Hepatocyte (in vitro differentiated cells): Measurements from ENCODE around the gene ERFL. TPM values are rescaled to one million over a fixed set of nuclear protein-coding genes. Genes with fewer than 3 reads are reported as not detected.

Source experiments
- DNase-seq: peaks from one replicate; pipeline ENCODE4 v3.0.0-alpha.2; 2016; ENCODE audit warnings: low spot score
- H2AFZ ChIP-seq: fragments of 200-600 bp; sonication (generic); 2 replicates; pipeline ENCODE4 v1.6.0; 2016; ENCODE audit warnings: antibody characterized with exemption, mild to moderate bottlenecking
- H3K27ac ChIP-seq: fragments of 200-600 bp; sonication (generic); 2 replicates; pipeline ENCODE4 v1.5.1; 2016; ENCODE audit warnings: mild to moderate bottlenecking
- H3K27me3 ChIP-seq: fragments of 200-600 bp; sonication (generic); 2 replicates; pipeline ENCODE4 v1.6.1; 2016
- H3K36me3 ChIP-seq: fragments of 200-600 bp; sonication (generic); replicated peaks from 2 replicates; pipeline ENCODE4 v1.5.1; 2016; ENCODE audit warnings: low read depth; ENCODE audit not compliant: insufficient read depth
- H3K4me1 ChIP-seq: fragments of 200-600 bp; sonication (generic); 2 replicates; pipeline ENCODE4 v1.5.1; 2016; ENCODE audit warnings: mild to moderate bottlenecking, moderate library complexity; ENCODE audit not compliant: insufficient read depth
- H3K4me2 ChIP-seq: fragments of 200-600 bp; sonication (generic); 2 replicates; pipeline ENCODE4 v1.6.0; 2016
- H3K4me3 ChIP-seq: fragments of 200-600 bp; sonication (generic); 2 replicates; pipeline ENCODE4 v1.5.1; 2016; ENCODE audit warnings: mild to moderate bottlenecking
- H3K79me2 ChIP-seq: fragments of 200-600 bp; sonication (generic); 2 replicates; pipeline ENCODE4 v1.6.0; 2017; ENCODE audit warnings: mild to moderate bottlenecking
- H3K9me2 ChIP-seq: fragments of 200-600 bp; sonication (generic); replicated peaks from 2 replicates; pipeline ENCODE4 v1.6.0; 2017; ENCODE audit warnings: mild to moderate bottlenecking; ENCODE audit not compliant: insufficient read depth
- H3K9me3 ChIP-seq: fragments of 200-600 bp; sonication (generic); 2 replicates; pipeline ENCODE4 v1.5.1; 2016; ENCODE audit warnings: low read depth, mild to moderate bottlenecking
- H4K20me1 ChIP-seq: fragments of 200-600 bp; sonication (generic); 2 replicates; pipeline ENCODE4 v1.6.0; 2016; ENCODE audit warnings: mild to moderate bottlenecking; ENCODE audit not compliant: insufficient read depth, poor library complexity, severe bottlenecking
- EZH2 ChIP-seq: fragments of 200-600 bp; sonication (generic); IDR thresholded peaks from 2 replicates; pipeline ENCODE4 v1.6.1; 2016; ENCODE audit warnings: antibody characterized with exemption, mild to moderate bottlenecking, borderline replicate concordance
- EZH2phosphoT487 ChIP-seq: fragments of 200-600 bp; sonication (generic); IDR thresholded peaks from one replicate; pipeline ENCODE4 v1.6.1; 2018; ENCODE audit warnings: antibody characterized with exemption, mild to moderate bottlenecking, low read depth, moderate library complexity; ENCODE audit not compliant: unreplicated experiment, severe bottlenecking
- WGBS: methylation state at CpG from one replicate; pipeline ENCODE4 v1.1.6; 2016; ENCODE audit warnings: low lambda C conversion rate; ENCODE audit errors: missing lambda C conversion rate; 5-methylcytosine and 5-hydroxymethylcytosine counted together
- polyA plus RNA-seq: library from polyadenylated mRNA; unstranded; fragments of >200 nt; fragmentation: Nextera tagmentation; extraction: Ambion mirVana; gene quantifications from 2 replicates; pipeline ENCODE4 v1.2.1, GENCODE V29; 2016
- total RNA-seq: library from RNA; depleted of rRNA; stranded (reverse); fragments of >200 nt; gene quantifications from 2 replicates; pipeline ENCODE4 v1.2.3, GENCODE V29; 2014
- TF ChIP-seq, protein P1 (sequence below): fragments of 200-600 bp; sonication (generic); IDR thresholded peaks from 2 replicates; pipeline ENCODE4 v1.5.1; 2016; ENCODE audit warnings: antibody characterized with exemption, mild to moderate bottlenecking; ENCODE audit not compliant: poor library complexity

The ERFL gene
- total and polyA plus RNA-seq, 2 experiments from 2014 or later, result 0.53 TPM; not detected in 1

DNA sequence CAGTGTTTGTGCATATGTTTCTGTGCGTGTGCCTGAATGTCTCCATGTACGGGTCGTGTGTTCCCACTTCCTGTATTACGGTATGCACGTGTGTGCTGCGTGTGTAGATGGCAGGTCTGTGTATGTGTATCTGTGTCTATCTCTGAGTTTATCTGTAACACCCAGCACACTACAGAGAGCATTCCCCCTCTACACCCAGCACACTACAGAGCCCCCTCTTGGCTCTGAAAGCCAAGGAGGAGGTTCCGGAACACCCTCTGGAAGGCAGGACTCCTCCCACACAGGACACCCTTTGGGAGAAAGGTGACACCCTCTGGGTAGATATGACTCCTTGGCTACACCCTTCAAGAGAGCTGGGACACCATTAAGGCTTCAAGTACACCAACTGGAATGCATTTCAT, 2.1 kb upstream of the ERFL start:
- H3K79me2 ChIP-seq, result no peaks in the 10 kb centered on the region
- TF ChIP-seq, protein P1, sequence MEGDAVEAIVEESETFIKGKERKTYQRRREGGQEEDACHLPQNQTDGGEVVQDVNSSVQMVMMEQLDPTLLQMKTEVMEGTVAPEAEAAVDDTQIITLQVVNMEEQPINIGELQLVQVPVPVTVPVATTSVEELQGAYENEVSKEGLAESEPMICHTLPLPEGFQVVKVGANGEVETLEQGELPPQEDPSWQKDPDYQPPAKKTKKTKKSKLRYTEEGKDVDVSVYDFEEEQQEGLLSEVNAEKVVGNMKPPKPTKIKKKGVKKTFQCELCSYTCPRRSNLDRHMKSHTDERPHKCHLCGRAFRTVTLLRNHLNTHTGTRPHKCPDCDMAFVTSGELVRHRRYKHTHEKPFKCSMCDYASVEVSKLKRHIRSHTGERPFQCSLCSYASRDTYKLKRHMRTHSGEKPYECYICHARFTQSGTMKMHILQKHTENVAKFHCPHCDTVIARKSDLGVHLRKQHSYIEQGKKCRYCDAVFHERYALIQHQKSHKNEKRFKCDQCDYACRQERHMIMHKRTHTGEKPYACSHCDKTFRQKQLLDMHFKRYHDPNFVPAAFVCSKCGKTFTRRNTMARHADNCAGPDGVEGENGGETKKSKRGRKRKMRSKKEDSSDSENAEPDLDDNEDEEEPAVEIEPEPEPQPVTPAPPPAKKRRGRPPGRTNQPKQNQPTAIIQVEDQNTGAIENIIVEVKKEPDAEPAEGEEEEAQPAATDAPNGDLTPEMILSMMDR, result no peak
- TF ChIP-seq EZH2phosphoT487, result no peak
- TF ChIP-seq EZH2, result no peak
- no peak overlapping the region for H3K4me3 ChIP-seq
- no peak overlapping the region for H2AFZ ChIP-seq
- no peak for DNase-seq
- H3K4me1 ChIP-seq, result peaks cover 11% of the 10 kb centered on the region
- no peak overlapping the region for H3K27ac ChIP-seq
- H3K9me2 ChIP-seq, result no peaks in the 10 kb centered on the region
- peaks cover 92% of the 10 kb centered on the region for H3K27me3 ChIP-seq
- H3K36me3 ChIP-seq, result no peaks in the 10 kb centered on the region
- H3K9me3 ChIP-seq, result no peaks in the 10 kb centered on the region
- H4K20me1 ChIP-seq, result no peaks in the 10 kb centered on the region
- 45% methylated on average over 7 of the region's 7 CpGs for WGBS
- H3K4me2 ChIP-seq, result no peak overlapping the region

DNA sequence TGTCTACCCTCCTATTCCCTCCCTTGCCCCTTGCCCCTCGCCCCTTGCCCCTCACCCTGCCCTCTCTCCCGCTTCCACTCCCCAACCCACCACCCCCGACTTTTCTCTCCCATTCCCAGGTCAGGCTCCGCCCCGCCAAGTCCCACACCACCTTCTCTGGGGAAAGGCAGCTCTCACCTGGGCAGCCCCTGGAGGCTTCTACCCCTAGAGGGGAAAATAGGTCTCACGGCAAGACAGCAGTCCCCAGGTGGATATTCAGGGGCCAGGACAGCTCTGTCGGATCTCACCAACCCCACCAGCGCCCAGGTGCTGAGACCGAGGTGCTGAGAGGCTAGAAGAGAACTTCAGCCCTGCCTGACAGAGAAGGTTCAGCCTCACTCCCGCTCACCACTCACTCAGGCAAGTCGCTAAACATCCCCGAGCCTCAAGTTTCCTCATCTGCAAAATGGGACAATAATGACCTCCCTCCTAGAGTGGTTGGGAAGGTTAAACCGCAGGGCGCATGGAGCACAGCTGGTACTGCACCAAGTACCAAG, 1.4 kb upstream of the ERFL start:
- DNase-seq, result no peak
- no peak overlapping the region for H3K4me2 ChIP-seq
- no peaks in the 10 kb centered on the region for H4K20me1 ChIP-seq
- no peaks in the 10 kb centered on the region for H3K79me2 ChIP-seq
- no peak overlapping the region for H3K4me3 ChIP-seq
- H3K4me1 ChIP-seq, result peaks cover 11% of the 10 kb centered on the region
- TF ChIP-seq EZH2 (peak; percentile 54), EZH2phosphoT487 (no peak)
- TF ChIP-seq, protein P1, result no peak
- WGBS, result 30% methylated on average over 12 of the region's 14 CpGs
- H3K27ac ChIP-seq, result no peak overlapping the region
- H3K27me3 ChIP-seq, result peaks cover 94% of the 10 kb centered on the region
- H3K9me2 ChIP-seq, result no peaks in the 10 kb centered on the region
- no peak overlapping the region for H2AFZ ChIP-seq
- no peaks in the 10 kb centered on the region for H3K36me3 ChIP-seq
- H3K9me3 ChIP-seq, result no peaks in the 10 kb centered on the region

DNA sequence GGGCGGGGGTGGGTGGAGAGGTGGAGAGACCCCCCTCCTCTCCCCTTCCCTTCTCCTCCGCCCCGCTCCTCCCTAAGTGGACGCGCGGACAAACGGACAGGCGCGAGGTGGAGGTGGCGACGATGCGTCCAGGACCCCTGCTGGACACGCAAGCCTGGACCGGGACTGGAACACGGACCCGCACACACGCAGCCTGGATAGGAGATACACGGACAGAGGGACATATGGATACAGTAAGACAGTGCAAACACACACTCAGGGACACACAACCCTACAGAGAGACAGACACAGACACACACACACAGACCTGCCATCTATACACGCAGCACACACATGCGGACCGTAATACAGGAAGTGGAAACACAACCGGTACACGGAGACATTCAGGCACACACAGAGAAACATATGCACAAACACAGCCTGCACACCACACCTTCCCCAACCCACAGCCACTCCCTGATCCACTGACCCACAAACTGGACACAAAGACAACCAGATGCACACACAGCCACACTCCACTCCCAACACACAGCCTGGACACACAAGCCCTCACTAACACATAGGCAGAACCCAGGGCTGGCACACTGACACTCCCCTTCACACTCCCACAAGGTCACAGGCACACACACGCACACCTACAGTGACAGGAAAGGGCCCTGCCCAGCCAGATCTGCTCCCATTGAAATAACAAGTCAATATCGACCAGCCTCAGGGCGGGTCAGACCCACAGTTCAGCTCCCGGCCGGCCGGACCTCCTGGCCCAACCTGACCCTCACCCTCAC, 696 bp upstream of the ERFL start:
- Histone ChIP-seq H3K27me3 (peaks cover 96% of the 10 kb centered on the region), H3K27ac (no peak overlapping the region), H3K4me1 (peaks cover 11% of the 10 kb centered on the region), H3K9me3 (no peaks in the 10 kb centered on the region), H3K9me2 (no peaks in the 10 kb centered on the region), H3K4me2 (peak overlapping the region; percentile 100), H4K20me1 (no peaks in the 10 kb centered on the region), H3K36me3 (no peaks in the 10 kb centered on the region), H2AFZ (peak overlapping the region; percentile 15), H3K4me3 (peak overlapping the region; percentile 70), H3K79me2 (no peaks in the 10 kb centered on the region)
- 6% methylated on average over 12 of the region's 29 CpGs for WGBS
- TF ChIP-seq EZH2phosphoT487 (no peak), EZH2 (no peak)
- TF ChIP-seq, protein P1, result no peak
- DNase-seq, result no peak
